GM12873 (cell line): Measurements from ENCODE around the gene CMIP.
A peak's percentile ranks its signal among the peaks of the same experiment; 100 is the strongest.

Experiments
- TF ChIP-seq, protein P1 (sequence below): IDR thresholded peaks from 2 replicates; pipeline ENCODE4 v1.5.1; 2012; ENCODE audit warnings: low read depth, mild to moderate bottlenecking, moderate library complexity, low read length, control low read depth; ENCODE audit not compliant: insufficient read depth; ENCODE audit errors: missing control alignments

The CMIP gene

DNA sequence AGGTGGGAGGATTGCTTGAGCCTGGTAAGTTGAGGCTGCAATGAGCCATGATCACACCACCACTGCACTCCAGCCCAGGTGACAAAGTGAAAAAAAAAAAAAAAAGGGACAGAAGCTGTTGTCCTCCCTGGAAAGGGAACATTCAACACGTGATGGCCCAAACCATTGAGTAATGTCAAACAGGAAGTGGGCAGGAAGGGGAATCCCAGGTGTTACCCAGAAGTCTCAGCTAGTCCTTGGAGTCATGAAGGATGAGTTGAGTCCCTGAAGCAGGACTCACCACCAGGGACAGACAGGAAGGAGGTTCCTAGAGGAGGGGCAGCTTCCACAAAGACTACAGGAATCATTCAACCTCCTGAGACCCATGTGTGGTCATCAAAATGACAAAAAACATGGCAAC, 19.8 kb upstream of the CMIP start:
- TF ChIP-seq, protein P1, sequence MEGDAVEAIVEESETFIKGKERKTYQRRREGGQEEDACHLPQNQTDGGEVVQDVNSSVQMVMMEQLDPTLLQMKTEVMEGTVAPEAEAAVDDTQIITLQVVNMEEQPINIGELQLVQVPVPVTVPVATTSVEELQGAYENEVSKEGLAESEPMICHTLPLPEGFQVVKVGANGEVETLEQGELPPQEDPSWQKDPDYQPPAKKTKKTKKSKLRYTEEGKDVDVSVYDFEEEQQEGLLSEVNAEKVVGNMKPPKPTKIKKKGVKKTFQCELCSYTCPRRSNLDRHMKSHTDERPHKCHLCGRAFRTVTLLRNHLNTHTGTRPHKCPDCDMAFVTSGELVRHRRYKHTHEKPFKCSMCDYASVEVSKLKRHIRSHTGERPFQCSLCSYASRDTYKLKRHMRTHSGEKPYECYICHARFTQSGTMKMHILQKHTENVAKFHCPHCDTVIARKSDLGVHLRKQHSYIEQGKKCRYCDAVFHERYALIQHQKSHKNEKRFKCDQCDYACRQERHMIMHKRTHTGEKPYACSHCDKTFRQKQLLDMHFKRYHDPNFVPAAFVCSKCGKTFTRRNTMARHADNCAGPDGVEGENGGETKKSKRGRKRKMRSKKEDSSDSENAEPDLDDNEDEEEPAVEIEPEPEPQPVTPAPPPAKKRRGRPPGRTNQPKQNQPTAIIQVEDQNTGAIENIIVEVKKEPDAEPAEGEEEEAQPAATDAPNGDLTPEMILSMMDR = no peak

DNA sequence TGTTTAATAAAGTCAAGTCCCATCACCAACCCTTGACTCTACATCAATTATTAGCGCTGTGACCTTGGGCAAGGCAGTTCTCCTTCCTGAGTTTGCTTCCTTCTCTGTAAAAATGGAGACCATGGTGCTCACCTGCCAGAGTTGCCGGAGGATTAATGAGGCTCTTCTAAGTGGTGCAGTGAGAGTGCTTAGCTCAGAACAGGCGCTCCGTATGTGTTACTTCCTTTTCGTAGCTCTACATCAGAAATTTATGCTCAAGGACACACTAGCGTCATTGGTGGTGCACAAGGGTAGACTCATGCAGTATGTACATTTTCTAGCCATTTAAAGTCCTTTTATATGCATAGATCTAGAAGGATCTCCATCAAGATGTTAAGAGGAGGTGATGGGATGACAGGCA, 17.4 kb upstream of the CMIP start:
- TF ChIP-seq, protein P1 = no peak

DNA sequence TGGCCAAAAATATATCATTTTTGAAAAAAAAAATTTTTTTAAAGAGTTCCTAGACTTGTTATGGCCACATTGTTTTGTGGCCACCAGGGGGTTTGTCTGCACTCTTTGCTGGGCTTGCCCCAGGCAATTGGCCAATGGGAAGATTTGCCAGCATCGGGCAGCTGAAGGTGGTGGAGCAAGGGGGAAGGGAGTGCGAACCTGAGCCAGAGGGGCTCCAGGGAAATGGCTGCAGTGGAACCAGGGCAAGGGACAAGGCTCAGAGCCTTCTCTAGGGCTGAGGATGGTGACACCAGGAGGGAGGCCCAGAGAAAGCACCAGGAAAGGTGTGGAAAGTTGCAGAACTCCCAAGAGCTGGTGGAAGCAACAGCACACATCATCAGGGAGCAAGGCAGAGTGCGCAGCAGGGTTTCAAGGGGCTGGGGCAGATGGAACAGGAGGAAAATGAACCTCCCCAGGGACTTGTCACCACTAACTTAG, 15.5 kb upstream of the CMIP start:
- TF ChIP-seq, protein P1 = peak; percentile 51

DNA sequence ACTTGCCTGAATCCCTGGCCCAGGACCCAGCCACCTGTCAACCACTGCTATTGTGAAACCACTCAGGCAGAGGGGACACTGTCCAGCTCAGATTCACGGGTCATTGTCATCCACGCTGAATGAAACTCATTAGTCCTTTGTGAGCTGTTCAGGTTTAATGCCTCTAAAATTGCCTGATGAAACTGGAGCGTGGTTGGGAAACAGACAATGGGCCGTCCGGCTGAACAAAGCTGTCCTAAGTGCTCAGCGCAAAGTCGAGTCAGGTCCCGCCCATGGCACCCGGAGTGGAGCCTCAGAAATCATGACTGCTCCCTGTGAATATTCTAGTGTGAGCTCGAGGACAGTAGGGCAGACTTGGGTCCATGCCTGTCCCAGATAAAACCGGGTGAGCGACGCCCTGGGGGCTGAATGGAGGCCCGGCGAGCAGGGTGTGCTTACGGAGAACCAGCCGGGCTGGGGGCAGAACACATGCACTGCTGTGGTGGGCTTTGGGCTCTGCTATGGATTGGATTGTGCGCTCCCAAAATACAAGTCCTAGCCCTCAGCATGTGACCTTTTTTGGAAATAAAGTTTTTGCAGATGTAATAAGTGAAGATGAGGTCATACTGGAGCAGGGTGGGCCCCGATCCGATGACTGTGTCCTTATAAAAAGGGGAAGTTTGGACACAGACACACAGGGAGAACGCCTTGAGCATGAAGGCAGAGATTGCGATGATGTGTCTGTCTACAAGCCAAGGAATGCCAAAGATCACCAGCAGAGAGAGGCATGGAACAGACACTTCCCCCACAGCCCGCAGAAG, 12.9 kb upstream of the CMIP start:
- TF ChIP-seq, protein P1 = no peak

DNA sequence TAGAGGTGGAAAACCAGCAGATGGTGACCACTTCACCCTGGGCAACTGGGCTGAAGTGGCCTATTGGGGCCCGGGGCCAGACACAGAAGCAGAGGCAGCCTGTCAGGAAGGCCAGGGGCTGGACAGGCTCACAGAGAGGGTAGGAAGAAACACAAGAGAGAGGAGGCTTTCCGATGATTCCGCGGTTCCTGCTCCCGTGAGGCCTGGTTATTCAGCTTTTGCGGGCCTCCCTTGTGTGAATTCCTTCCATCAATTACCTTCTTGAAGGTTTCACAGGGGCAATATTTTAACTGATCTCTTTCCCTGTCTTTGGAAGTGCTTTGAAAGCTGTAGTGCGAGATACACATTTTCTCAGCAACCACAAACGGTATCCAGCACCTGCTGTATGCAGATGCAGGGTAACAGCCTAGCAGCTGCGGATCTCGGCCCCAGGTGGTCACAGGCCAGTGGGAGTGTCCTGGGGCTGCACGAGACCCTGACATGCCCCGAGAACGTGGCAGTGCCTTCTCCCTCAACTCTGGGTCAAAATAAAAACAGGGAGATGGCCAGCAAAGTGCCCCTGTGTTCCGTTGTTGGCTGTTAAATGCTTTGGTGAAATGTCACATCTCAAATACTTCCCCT, 11.6 kb upstream of the CMIP start:
- TF ChIP-seq, protein P1 = no peak

DNA sequence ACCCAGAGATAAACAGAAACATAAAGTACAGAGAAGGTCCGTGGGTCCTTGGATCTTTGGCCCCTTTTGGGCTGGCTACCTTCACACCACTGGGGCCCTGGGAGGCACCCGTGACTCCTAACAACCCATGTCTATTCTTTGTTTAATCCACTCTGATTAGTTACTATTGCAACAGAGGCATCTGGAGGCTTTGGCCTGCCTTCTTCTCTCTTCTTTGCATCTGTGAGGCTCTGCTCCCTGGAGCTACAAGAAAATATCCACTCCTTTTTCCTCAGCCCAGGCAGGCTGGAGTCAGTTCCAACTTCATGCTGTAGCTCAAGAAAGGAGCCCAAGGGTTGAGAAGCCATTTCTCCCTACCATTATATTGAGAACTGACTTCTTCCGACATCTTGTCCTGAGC, 9.5 kb upstream of the CMIP start:
- TF ChIP-seq, protein P1 = no peak

DNA sequence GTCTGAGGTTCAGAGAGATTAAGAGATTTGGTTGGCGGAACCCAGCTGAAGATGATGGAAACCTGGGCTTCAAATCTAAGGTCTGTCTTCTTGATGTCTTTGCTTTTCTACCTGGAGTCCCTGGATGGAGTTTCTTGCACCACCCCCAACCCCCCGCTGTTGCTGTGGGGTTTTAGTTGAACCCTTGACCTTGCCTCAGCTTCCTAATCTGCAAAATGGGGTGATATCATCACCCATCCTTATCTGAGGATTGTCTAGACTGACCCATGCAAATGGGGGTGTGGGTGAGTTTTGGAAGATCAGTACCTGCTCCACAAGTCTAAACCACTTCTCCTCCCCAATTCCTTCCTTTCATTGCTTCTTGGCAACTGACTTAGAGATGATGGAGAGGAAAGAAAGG, 9.0 kb upstream of the CMIP start:
- TF ChIP-seq, protein P1 = no peak
